ENCODE measurements around the gene GNG8. TPM values are rescaled to one million over a fixed set of nuclear protein-coding genes. Genes with fewer than 3 reads are reported as not detected.
A peak's percentile ranks its signal among the peaks of the same experiment; 100 is the strongest.

GNG8 gene
- total RNA-seq, 4 donors from 2014 or later, result not detected

DNA sequence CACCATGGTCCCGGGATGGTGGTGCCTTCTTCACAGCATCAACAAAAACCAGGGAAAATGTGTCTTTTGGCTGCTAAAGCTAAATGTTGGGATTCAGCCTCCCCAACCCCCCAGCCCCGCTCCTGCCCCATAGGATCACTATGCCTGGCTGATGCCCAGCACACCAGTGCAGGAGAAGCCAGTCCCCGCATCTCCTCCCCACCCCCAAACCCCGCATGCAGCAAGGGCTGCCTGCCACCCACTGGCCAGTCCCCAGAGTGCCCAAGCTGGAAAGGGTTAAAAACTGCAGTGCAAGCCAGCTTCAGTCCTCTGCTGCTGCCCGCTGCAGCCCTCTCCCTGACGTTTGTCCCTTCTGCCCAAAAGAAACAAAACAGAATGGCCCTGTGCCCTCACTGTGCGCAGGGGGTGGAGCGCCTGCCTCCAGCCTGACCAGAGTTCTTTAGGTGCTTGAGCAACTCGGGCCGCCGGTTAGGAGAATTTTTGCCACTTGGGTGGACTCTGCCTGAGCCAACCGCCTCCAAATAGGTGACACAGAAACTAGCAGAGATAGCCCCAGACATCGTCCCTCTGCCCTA, 31.1 kb downstream of the GNG8 start:
- Histone ChIP-seq H3K27ac (peak overlapping the region; percentile 29), H3K36me3 (peaks cover 43% of the 10 kb centered on the region), H3K9me3 (no peaks in the 10 kb centered on the region), H3K27me3 (no peaks in the 10 kb centered on the region), H3K4me3 (no peak overlapping the region), H3K4me1 (peaks cover 58% of the 10 kb centered on the region)
- TF ChIP-seq EP300 (IDR thresholded peaks at IDR 0.05) (no peak), POLR2AphosphoS5 (IDR thresholded peaks at IDR 0.05) (no peak), POLR2A (IDR thresholded peaks at IDR 0.05) (no peak)
- TF ChIP-seq, protein P1, sequence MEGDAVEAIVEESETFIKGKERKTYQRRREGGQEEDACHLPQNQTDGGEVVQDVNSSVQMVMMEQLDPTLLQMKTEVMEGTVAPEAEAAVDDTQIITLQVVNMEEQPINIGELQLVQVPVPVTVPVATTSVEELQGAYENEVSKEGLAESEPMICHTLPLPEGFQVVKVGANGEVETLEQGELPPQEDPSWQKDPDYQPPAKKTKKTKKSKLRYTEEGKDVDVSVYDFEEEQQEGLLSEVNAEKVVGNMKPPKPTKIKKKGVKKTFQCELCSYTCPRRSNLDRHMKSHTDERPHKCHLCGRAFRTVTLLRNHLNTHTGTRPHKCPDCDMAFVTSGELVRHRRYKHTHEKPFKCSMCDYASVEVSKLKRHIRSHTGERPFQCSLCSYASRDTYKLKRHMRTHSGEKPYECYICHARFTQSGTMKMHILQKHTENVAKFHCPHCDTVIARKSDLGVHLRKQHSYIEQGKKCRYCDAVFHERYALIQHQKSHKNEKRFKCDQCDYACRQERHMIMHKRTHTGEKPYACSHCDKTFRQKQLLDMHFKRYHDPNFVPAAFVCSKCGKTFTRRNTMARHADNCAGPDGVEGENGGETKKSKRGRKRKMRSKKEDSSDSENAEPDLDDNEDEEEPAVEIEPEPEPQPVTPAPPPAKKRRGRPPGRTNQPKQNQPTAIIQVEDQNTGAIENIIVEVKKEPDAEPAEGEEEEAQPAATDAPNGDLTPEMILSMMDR (IDR thresholded peaks at IDR 0.05), result no peak
- WGBS, result 76% methylated on average over 11 of the region's 13 CpGs
- DNase-seq (ENCODE audit: low spot score in 2 of 2), result peak in 1 of 2 donors; percentile 67

DNA sequence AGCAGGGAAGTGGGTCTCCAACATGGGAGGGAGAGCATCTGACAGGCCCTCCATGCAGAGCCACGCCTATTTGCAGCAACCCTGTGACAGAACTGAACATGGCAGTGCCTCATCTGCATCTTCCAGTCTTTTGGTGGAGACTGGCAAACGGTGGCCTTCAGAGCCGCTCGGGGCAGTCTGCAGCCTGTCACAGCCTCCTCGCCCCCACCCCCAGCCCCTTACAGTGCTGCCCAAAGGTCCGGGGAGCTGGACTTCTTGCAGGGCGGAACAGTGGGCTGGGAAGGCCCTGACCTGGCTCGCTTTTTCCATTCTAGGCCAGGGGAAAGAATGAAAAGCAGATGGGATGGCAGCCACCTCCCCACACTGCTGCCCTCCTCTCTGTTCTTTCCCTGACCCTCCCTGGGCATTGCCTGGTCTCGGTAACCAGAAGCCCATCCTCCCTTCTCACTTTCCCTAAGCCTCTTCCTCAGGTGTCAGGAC, 32.2 kb downstream of the GNG8 start:
- peaks cover 58% of the 10 kb centered on the region for H3K4me1 ChIP-seq
- DNase-seq (ENCODE audit: low spot score in 2 of 2), result peak in 1 of 2 donors; percentile 69

DNA sequence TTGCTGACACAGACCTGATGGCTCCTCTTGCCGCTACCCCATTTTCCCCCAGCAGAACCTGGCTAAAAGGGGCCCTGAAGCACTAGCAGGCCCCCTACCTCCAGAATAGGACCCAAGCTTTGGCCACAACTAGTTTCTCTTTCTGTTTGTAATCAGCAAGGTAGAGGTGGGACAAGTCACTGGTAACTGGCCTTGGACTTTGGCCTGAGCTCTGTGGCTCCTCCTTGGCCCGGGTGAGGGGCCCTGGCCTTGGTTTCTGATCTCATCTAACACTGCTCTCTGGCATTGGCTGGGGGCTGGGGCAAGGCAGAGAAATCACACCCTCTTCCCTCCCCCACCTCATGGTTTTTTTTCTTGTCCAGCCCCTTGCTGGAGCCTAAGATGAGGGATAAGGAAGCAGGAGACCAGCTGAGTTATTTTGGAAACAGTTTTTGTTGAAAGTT, 32.8 kb downstream of the GNG8 start:
- peaks cover 26% of the 10 kb centered on the region for H3K36me3 ChIP-seq
- DNase-seq (ENCODE audit: low spot score in 2 of 2), result peak in 1 of 2 donors; percentile 40
- peaks cover 58% of the 10 kb centered on the region for H3K4me1 ChIP-seq
- peak overlapping the region; percentile 78 for H3K4me3 ChIP-seq
- peak overlapping the region; percentile 45 for H3K27ac ChIP-seq
- H3K9me3 ChIP-seq, result no peaks in the 10 kb centered on the region
- WGBS, result 11% methylated on average over 2 of the region's 2 CpGs
- no peaks in the 10 kb centered on the region for H3K27me3 ChIP-seq
- TF ChIP-seq POLR2AphosphoS5 (IDR thresholded peaks at IDR 0.05) (no peak), EP300 (IDR thresholded peaks at IDR 0.05) (no peak)

More for the DNA sequence above, 32.2 kb downstream of the GNG8 start:
- peak overlapping the region; percentile 78 for H3K4me3 ChIP-seq
- no peaks in the 10 kb centered on the region for H3K27me3 ChIP-seq
- H3K36me3 ChIP-seq, result peaks cover 32% of the 10 kb centered on the region
- H3K27ac ChIP-seq, result no peak overlapping the region
- TF ChIP-seq EP300 (IDR thresholded peaks at IDR 0.05) (no peak), POLR2AphosphoS5 (IDR thresholded peaks at IDR 0.05) (no peak), POLR2A (IDR thresholded peaks at IDR 0.05) (no peak)
- TF ChIP-seq, protein P1 (IDR thresholded peaks at IDR 0.05), result no peak
- 69% methylated on average over 9 of the region's 9 CpGs for WGBS
- H3K9me3 ChIP-seq, result no peaks in the 10 kb centered on the region

DNA sequence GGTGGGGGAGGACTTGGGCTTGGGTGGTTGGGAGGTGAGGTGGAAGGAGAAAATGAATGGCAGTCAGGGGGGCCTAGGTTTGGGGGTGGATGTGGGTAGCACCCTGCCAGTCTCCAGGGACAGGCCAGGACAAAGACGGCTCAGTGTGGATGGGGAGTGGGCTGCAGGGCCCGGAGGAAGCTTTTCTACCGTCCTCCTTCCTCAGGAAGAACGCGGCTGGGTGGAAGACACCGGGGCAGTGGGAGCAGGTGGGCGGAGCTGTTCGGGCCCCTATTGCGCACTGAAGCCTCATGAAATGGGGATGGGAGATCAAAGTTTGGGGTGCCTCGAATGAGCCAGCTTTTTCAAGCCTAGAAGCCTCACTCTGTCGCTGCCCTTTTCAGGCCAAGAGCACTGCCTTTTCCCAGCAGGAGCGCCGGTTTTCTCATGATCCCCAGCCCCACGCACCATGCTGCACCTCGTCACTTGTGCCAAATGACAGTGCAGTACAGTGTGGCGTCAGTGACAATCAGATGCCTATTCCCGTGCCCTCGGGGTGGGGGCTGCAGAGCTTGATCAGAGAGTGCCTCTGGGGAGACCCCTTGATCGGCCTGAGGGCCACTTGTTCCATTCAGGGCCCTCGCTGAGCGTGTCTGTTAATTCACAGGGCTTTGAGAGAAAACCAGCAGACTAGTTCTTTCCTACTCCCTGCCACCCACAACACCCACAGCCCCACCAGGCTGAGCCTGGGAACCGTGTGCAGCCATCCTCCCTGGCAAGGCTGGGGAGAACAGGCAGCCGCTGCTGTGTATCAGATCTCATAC, 33.4 kb downstream of the GNG8 start:
- H3K9me3 ChIP-seq, result no peaks in the 10 kb centered on the region
- WGBS, result 14% methylated on average over 23 of the region's 23 CpGs
- no peaks in the 10 kb centered on the region for H3K27me3 ChIP-seq
- peak in 1 of 2 donors; percentile 63 for DNase-seq (ENCODE audit: low spot score in 2 of 2)
- TF ChIP-seq POLR2A (IDR thresholded peaks at IDR 0.05) (no peak), POLR2AphosphoS5 (IDR thresholded peaks at IDR 0.05) (no peak), EP300 (IDR thresholded peaks at IDR 0.05) (no peak)
- TF ChIP-seq, protein P1 (IDR thresholded peaks at IDR 0.05), result no peak
- peaks cover 58% of the 10 kb centered on the region for H3K4me1 ChIP-seq
- peaks cover 20% of the 10 kb centered on the region for H3K36me3 ChIP-seq
- H3K27ac ChIP-seq, result peak overlapping the region; percentile 45
- peak overlapping the region; percentile 78 for H3K4me3 ChIP-seq

DNA sequence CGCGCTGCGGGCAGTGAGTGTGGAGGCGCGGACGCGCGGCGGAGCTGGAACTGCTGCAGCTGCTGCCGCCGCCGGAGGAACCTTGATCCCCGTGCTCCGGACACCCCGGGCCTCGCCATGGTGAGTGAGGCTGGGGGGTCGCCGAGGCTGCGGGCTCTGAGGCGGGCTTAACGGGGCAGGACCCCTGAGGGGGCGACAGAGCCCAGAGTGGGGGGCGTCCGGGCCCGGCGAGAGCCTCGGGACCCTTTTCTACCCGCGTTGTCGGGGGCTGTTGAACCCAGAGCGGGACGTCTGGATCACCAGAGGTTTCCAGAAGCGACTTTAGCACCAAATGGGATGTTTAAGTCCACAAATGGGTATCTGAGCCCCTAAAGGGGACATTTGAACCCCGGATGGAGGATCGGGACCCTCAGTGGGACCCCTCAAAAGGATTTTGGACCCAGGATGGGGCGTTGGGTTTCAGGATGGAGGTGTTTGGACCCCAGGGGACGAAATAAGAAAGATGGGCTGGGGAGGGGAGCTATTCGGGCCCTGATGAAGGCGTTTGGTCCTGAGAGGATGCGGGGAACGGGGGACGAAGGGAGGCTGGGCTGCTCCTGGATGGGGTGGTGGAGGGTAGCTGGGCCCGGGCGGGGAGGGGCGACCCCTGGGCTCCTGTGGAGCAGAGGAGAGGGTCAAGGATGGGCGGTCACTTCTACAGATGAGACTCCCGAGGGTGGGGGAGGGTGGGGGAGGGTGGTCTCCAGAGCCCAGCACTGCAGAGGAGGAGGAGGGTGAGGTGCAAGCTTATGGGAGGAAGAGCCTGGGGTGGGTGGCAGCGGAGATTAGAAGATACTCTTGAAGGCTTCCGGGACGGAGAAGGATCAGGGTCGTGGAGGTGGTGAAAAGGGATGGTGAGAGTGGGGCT, 34.4 kb downstream of the GNG8 start, which contains the start of gene CALM3:
Gene CALM3, plus strand, starts transcription at position 13 of the 907 bp plus-strand sequence. Its CDS starts 105 bp downstream, at position 118.
- Histone ChIP-seq H3K4me1 (peaks cover 49% of the 10 kb centered on the region), H3K9me3 (no peaks in the 10 kb centered on the region), H3K27me3 (no peaks in the 10 kb centered on the region), H3K4me3 (peak within 1 kb of the TSS; percentile 78), H3K27ac (peak within 1 kb of the TSS; percentile 96), H3K36me3 (peaks cover 10% of the 10 kb centered on the region)
- DNase-seq (ENCODE audit: low spot score in 2 of 2), result peak in 1 of 2 donors; percentile 77
- WGBS, result 1% methylated on average over 30 of the region's 51 CpGs
- TF ChIP-seq POLR2A (IDR thresholded peaks at IDR 0.05) (peak in 1 of 2 donors; percentile 59), EP300 (IDR thresholded peaks at IDR 0.05) (no peak)
